ENCODE data around the gene TMEM144.

TMEM144 gene

GRCh38 chr4:158302076-158302866 is 92.0 kb downstream of the TMEM144 start:
- DNase-seq, result peak; percentile 9

GRCh38 chr4:158304694-158305093 is 94.4 kb downstream of the TMEM144 start:
- no peak for DNase-seq

All from eye (tissue), 1 donor.